ENCODE results near the gene CEBPG. TPM values are rescaled to one million over a fixed set of nuclear protein-coding genes. Genes with fewer than 3 reads are reported as not detected.
A peak's percentile ranks its signal among the peaks of the same experiment; 100 is the strongest.

Gene CEBPG
- total and polyA plus RNA-seq, 9 of the 15 experiments (the other 6 are each of a cell fraction or from before 2014, with no cell fraction given) = 9.5 to 34.9 (median 30.9) TPM

- POLR2A ChIA-PET = no interaction called here
- H3K9me1 ChIP-seq (ENCODE audit: control insufficient read depth, insufficient read depth, low read length) = no peaks in the 10 kb centered on the region
- BruUV-seq (replicated peaks) = no TSS peak
- H3K4me1 ChIP-seq (replicated peaks in 1 of 2; ENCODE audit: control insufficient read depth in 2 of 2, insufficient read depth in 2 of 2, low read length in 2 of 2) = no peaks in the 10 kb centered on the region
- ATAC-seq (no peak), DNase-seq (ENCODE audit: extremely low read depth in 1 of 4, low spot score in 3 of 4) (no peak), FAIRE-seq (no peak)
- intact Hi-C loops (cut with micrococcal nuclease) = no loop called here
- H3K27ac ChIP-seq (ENCODE audit: extremely low read depth, low read depth, low read length) = no peak overlapping the region
- H3K36me3 ChIP-seq (ENCODE audit: control insufficient read depth, insufficient read depth, low read length) = no peaks in the 10 kb centered on the region
- in situ Hi-C loops (cut with MboI) = no loop called here
- no peak overlapping the region for H3K4me3 ChIP-seq
- no peak overlapping the region for H2AFZ ChIP-seq (ENCODE audit: low read depth, low read length)
- CTCF ChIA-PET (ENCODE audit: low intra/inter-chr PET ratio) = no interaction called here
- H3K4me2 ChIP-seq (ENCODE audit: insufficient read depth, low read length) = no peak overlapping the region
- H3K79me2 ChIP-seq (ENCODE audit: control insufficient read depth, insufficient read depth, low read length) = no peaks in the 10 kb centered on the region
- WGBS (ENCODE audit: insufficient coverage, low coverage, missing lambda C conversion rate) = 0% methylated on average over 2 of the region's 2 CpGs
- TF ChIP-seq CEBPG (CRISPR knock-in tag; IDR thresholded peaks at IDR 0.05) = no peak
- peak in 1 of 2 experiments; percentile 64; a peak in 1 of 4 replicates for TF ChIP-seq CEBPG (tag; conservative IDR thresholded peaks at IDR 0.05 in 1 of 2, IDR thresholded peaks at IDR 0.05 in 1 of 2)
- peak; percentile 70 for TF ChIP-seq ZNF512 (tag; IDR thresholded peaks at IDR 0.05)
- TF ChIP-seq ZFX (CRISPR knock-in tag; IDR thresholded peaks at IDR 0.05) = no peak
- H3K27me3 ChIP-seq (ENCODE audit: control insufficient read depth in 2 of 2, insufficient read depth in 2 of 2, low read length in 2 of 2) = peaks cover 6 to 8% of the 10 kb centered on the region in 2 experiments; a peak in 4 of 5 replicates
- no peaks in the 10 kb centered on the region for H3K9me3 ChIP-seq (replicated peaks; ENCODE audit: control insufficient read depth, insufficient read depth, low read depth, low read length)
- no peaks in the 10 kb centered on the region for H4K20me1 ChIP-seq (replicated peaks; ENCODE audit: control insufficient read depth, insufficient read depth, low read length)
- no peak overlapping the region for H3K9ac ChIP-seq (ENCODE audit: insufficient read depth in 1 of 2, low read depth in 2 of 2, low read length in 2 of 2)
These were observed 32.5 kb upstream of the CEBPG start for GRCh38 chr19:33340991-33341390.

- WGBS (ENCODE audit: insufficient coverage, low coverage, missing lambda C conversion rate) = 0% methylated on average over 2 of the region's 2 CpGs
- Histone ChIP-seq H3K27ac (ENCODE audit: extremely low read depth, low read depth, low read length) (no peak overlapping the region), H2AFZ (ENCODE audit: low read depth, low read length) (no peak overlapping the region), H3K36me3 (ENCODE audit: control insufficient read depth, insufficient read depth, low read length) (no peaks in the 10 kb centered on the region), H3K4me3 (no peak overlapping the region), H3K27me3 (ENCODE audit: control insufficient read depth in 2 of 2, insufficient read depth in 2 of 2, low read length in 2 of 2) (peaks cover 6 to 20% of the 10 kb centered on the region in 2 experiments; a peak in 4 of 5 replicates), H3K9ac (ENCODE audit: insufficient read depth in 1 of 2, low read depth in 2 of 2, low read length in 2 of 2) (no peak overlapping the region), H3K9me1 (ENCODE audit: control insufficient read depth, insufficient read depth, low read length) (no peaks in the 10 kb centered on the region), H3K79me2 (ENCODE audit: control insufficient read depth, insufficient read depth, low read length) (no peaks in the 10 kb centered on the region), H3K4me2 (ENCODE audit: insufficient read depth, low read length) (no peak overlapping the region), H3K4me1 (replicated peaks in 1 of 2; ENCODE audit: control insufficient read depth in 2 of 2, insufficient read depth in 2 of 2, low read length in 2 of 2) (no peaks in the 10 kb centered on the region), H3K9me3 (replicated peaks; ENCODE audit: control insufficient read depth, insufficient read depth, low read depth, low read length) (no peaks in the 10 kb centered on the region), H4K20me1 (replicated peaks; ENCODE audit: control insufficient read depth, insufficient read depth, low read length) (no peaks in the 10 kb centered on the region)
- intact Hi-C loops (cut with micrococcal nuclease) = no loop called here
- DNase-seq (ENCODE audit: extremely low read depth in 1 of 4, low spot score in 3 of 4) (no peak), ATAC-seq (no peak), FAIRE-seq (no peak)
- ChIA-PET POLR2A (no interaction called here), CTCF (ENCODE audit: low intra/inter-chr PET ratio) (no interaction called here)
- in situ Hi-C loops (cut with MboI) = no loop called here
- no TSS peak for BruUV-seq (replicated peaks)
- TF ChIP-seq HMGN3 (IDR thresholded peaks at IDR 0.05; ENCODE audit: borderline replicate concordance, extremely low read depth, insufficient read length, low read depth, low read length) (no peak), FOXP1 (CRISPR knock-in tag; IDR thresholded peaks at IDR 0.05) (no peak), CAMTA2 (CRISPR knock-in tag; conservative IDR thresholded peaks at IDR 0.05) (no peak), PHF21A (IDR thresholded peaks at IDR 0.05; ENCODE audit: borderline replicate concordance, low read depth) (no peak), YBX1 (IDR thresholded peaks at IDR 0.05) (no peak), NELFE (IDR thresholded peaks at IDR 0.05; ENCODE audit: insufficient read depth, insufficient read length) (no peak), MED1 (CRISPR knock-in tag; IDR thresholded peaks at IDR 0.05; ENCODE audit: borderline replicate concordance) (no peak)
These were observed 30.2 kb upstream of the CEBPG start for GRCh38 chr19:33343301-33343700.

Data from K562 (cell line).